Lower leg skin (tissue), 4 donors: ENCODE data around the gene DCAF4. TPM values are rescaled to one million over a fixed set of nuclear protein-coding genes. Genes with fewer than 3 reads are reported as not detected.
"Not testable (repeated sequence)": the region's sequence is repeated elsewhere in the genome, so short reads cannot be mapped to it uniquely, and the experiment has no call there.

Source experiments
- DNase-seq, 2 donors: peaks; one replicate each; pipeline ENCODE4 v3.0.0-alpha.2; 2019; ENCODE audit warnings: low spot score in 2 of 2
- H3K4me3 ChIP-seq: fragments of 200-600 bp; sonication (generic); 2 replicates; pipeline ENCODE4 v1.5.1; 2017; ENCODE audit warnings: mild to moderate bottlenecking, low read depth; ENCODE audit not compliant: poor library complexity, severe bottlenecking
- CTCF ChIP-seq, 3 donors: fragments of 450-650 bp; IDR thresholded peaks; one replicate each; pipeline ENCODE4 v1.5.1; 2016; ENCODE audit warnings: antibody characterized with exemption in 3 of 3, mild to moderate bottlenecking in 3 of 3, moderate library complexity in 2 of 3
- POLR2A ChIP-seq, 2 donors: fragments of 450-650 bp; IDR thresholded peaks; one replicate each; pipeline ENCODE4 v1.6.1; 2016 to 2017; ENCODE audit warnings: antibody characterized with exemption in 2 of 2, mild to moderate bottlenecking in 1 of 2, moderate library complexity in 1 of 2
- WGBS, 2 donors: methylation state at CpG; one replicate each; pipeline ENCODE4 v1.1.5; 2018; 5-methylcytosine and 5-hydroxymethylcytosine counted together
- intact Hi-C: fragments of 100-400 bp; cut with DNase I; formaldehyde crosslinking; loops from one replicate; pipeline ENCODE4 v1.15.0; 2023; ENCODE audit warnings: low total_unique reads
- total RNA-seq, 4 donors: library from RNA; depleted of rRNA; stranded (reverse); fragments of >200 nt; gene quantifications; one replicate each; pipeline ENCODE4 v1.1.0, GENCODE V29; 2016

Gene DCAF4
- total RNA-seq, 4 donors from 2014 or later = 24.0 to 40.5 (median 35.8) TPM

GRCh38 chr14:72998252-72998903 is 72.1 kb downstream of the DCAF4 start:
- TF ChIP-seq CTCF (IDR thresholded peaks at IDR 0.05) (no peak), POLR2A (IDR thresholded peaks at IDR 0.05) (no peak)

GRCh38 chr14:72999316-72999715 is 73.1 kb downstream of the DCAF4 start:
- H3K4me3 ChIP-seq = no peak overlapping the region
- TF ChIP-seq CTCF (IDR thresholded peaks at IDR 0.05) (no peak), POLR2A (IDR thresholded peaks at IDR 0.05) (no peak)
- WGBS, 2 donors = 98 to 100% methylated on average over 4 of the region's 4 CpGs
- no peak for DNase-seq
- intact Hi-C loops = no loop called here

More at GRCh38 chr14:72998252-72998903, 72.1 kb downstream of the DCAF4 start:
- H3K4me3 ChIP-seq = no peak overlapping the region
- 93 to 95% methylated on average over 2 of the region's 2 CpGs for WGBS, 2 donors
- intact Hi-C loops = no loop called here
- no peak for DNase-seq

GRCh38 chr14:73000073-73000472 is 73.8 kb downstream of the DCAF4 start:
- WGBS, 2 donors = 81 to 85% methylated on average over 2 of the region's 2 CpGs
- TF ChIP-seq POLR2A (IDR thresholded peaks at IDR 0.05) (no peak), CTCF (IDR thresholded peaks at IDR 0.05) (no peak)
- intact Hi-C loops = no loop called here
- DNase-seq = no peak
- no peak overlapping the region for H3K4me3 ChIP-seq

GRCh38 chr14:73003681-73004080 is 77.4 kb downstream of the DCAF4 start:
- no peak for DNase-seq
- intact Hi-C loops = no loop called here
- TF ChIP-seq CTCF (IDR thresholded peaks at IDR 0.05) (no peak), POLR2A (IDR thresholded peaks at IDR 0.05) (no peak)

DNA sequence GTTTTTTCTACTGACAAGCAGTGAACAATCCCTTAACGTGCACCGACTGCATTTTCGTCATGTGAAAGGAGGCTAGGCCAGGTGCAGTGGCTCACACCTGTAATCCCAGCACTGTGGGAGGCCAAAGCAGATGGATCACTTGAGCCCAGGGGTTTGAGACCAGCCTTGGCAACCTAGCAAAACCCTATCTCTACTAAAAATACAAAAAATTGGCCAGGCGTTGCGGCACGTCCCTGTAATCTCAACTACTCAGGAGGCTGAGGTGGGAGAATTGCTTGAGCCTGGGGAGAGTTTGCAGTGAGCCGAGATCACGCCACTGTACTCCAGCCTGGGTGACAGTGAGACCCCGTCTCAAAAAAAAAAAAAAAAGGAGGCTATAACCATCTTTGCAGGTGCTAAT is 78.4 kb downstream of the DCAF4 start:
- H3K4me3 ChIP-seq, intact Hi-C loops, DNase-seq: not testable (repeated sequence)
- WGBS, 2 donors = 88 to 90% methylated on average over 9 of the region's 9 CpGs

More at GRCh38 chr14:73003681-73004080, 77.4 kb downstream of the DCAF4 start:
- H3K4me3 ChIP-seq = no peak overlapping the region
- 95 to 96% methylated on average over 6 of the region's 6 CpGs for WGBS, 2 donors

DNA sequence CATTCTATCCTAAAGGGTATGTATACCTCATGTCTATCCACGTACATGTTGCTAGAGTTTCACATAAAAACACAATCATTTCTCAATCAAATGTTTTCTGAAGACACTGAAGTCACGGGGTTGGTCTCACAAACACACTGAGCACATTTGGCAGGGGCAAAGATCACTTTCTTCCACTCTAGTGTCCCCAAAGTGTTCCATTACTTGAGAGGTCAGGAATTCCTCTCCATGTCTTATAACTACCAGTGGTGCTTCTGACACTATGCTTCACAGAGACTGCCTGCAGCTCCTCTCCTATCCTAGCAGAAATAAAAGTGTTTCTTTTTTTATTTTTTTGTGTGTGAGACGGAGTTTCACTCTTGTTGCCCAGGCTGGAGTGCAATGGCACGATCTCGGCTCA is 81.6 kb downstream of the DCAF4 start:
- H3K4me3 ChIP-seq = no peak overlapping the region
- TF ChIP-seq POLR2A (IDR thresholded peaks at IDR 0.05) (no peak), CTCF (IDR thresholded peaks at IDR 0.05) (no peak)
- 66 to 82% methylated on average over 5 of the region's 5 CpGs for whole genome bisulfite sequencing, 2 donors
- intact Hi-C loops = no loop called here
- DNase-seq = no peak
